Subcutaneous abdominal adipose tissue (tissue), 5 donors: ENCODE data around the gene C17orf114.
A peak's percentile ranks its signal among the peaks of the same experiment; 100 is the strongest.

Experiments used
- H3K27ac ChIP-seq: one replicate; pipeline ENCODE4 v1.7.0; 2013; ENCODE audit warnings: low read depth, mild to moderate bottlenecking, inconsistent platforms, low read length, moderate library complexity
- H3K27me3 ChIP-seq, 5 donors: one replicate each; pipeline ENCODE4 v1.7.0; 2013; ENCODE audit warnings: low read length in 5 of 5, inconsistent platforms in 1 of 5; ENCODE audit not compliant: control insufficient read depth in 5 of 5, insufficient read depth in 4 of 5
- H3K36me3 ChIP-seq, 5 donors: one replicate each; pipeline ENCODE4 v1.7.0; 2013; ENCODE audit warnings: low read length in 5 of 5; ENCODE audit not compliant: control insufficient read depth in 5 of 5, insufficient read depth in 5 of 5
- H3K4me1 ChIP-seq, 5 donors: one replicate each; pipeline ENCODE4 v1.7.0; 2013; ENCODE audit warnings: low read length in 5 of 5, mild to moderate bottlenecking in 3 of 5, moderate library complexity in 1 of 5; ENCODE audit not compliant: control insufficient read depth in 5 of 5, insufficient read depth in 5 of 5
- H3K4me3 ChIP-seq, 5 donors: one replicate each; pipeline ENCODE4 v1.7.0; 2013; ENCODE audit warnings: low read length in 5 of 5, low read depth in 1 of 5
- H3K9ac ChIP-seq, 5 donors: one replicate each; pipeline ENCODE4 v1.7.0; 2013; ENCODE audit warnings: low read length in 5 of 5, mild to moderate bottlenecking in 4 of 5, moderate library complexity in 3 of 5
- H3K9me3 ChIP-seq, 5 donors: one replicate each; pipeline ENCODE4 v1.7.0; 2013; ENCODE audit warnings: low read length in 5 of 5; ENCODE audit not compliant: control insufficient read depth in 5 of 5
- donor health status: healthy.
- donor health status: healthy.
- donor health status: healthy.
- donor health status: healthy.
- donor health status: healthy.

Gene C17orf114

GRCh38 chr17:4788807-4789700 is 13.1 kb downstream of the C17orf114 start, which contains the start of gene GLTPD2:
Gene GLTPD2, plus strand, starts transcription at chr17:4788964. Its CDS starts 48 bp downstream, at chr17:4789012.
- Histone ChIP-seq H3K27ac (peak within 1 kb of the TSS; percentile 63), H3K36me3 (no peaks in the 10 kb centered on the region), H3K4me3 (peak within 1 kb of the TSS in 4 of 5 donors; percentile 57 to 78 (median 76)), H3K9me3 (no peaks in the 10 kb centered on the region), H3K4me1 (peaks cover 7 to 55% (median 48%) of the 10 kb centered on the region in 5 donors), H3K27me3 (peaks cover 8 to 15% (median 13%) of the 10 kb centered on the region in 5 donors), H3K9ac (peak within 1 kb of the TSS in 4 of 5 donors; percentile 78 to 83 (median 81))

GRCh38 chr17:4788159-4788806 is 13.8 kb downstream of the C17orf114 start:
- H3K9me3 ChIP-seq = no peaks in the 10 kb centered on the region
- H3K27ac ChIP-seq = no peak overlapping the region
- no peaks in the 10 kb centered on the region for H3K36me3 ChIP-seq
- H3K4me1 ChIP-seq = peaks cover 7 to 55% (median 48%) of the 10 kb centered on the region in 5 donors
- peak overlapping the region in 3 of 5 donors; percentile 75 to 78 (median 77) for H3K4me3 ChIP-seq
- H3K9ac ChIP-seq = no peak overlapping the region
- H3K27me3 ChIP-seq = peaks cover 8 to 18% (median 15%) of the 10 kb centered on the region in 5 donors

- peaks cover 7 to 59% (median 48%) of the 10 kb centered on the region in 5 donors for H3K4me1 ChIP-seq
- no peaks in the 10 kb centered on the region for H3K9me3 ChIP-seq
- H3K4me3 ChIP-seq = peak overlapping the region in 4 of 5 donors; percentile 22 to 58 (median 52)
- no peak overlapping the region for H3K27ac ChIP-seq
- H3K9ac ChIP-seq = peak overlapping the region in 3 of 5 donors; percentile 32 to 53 (median 46)
- H3K27me3 ChIP-seq = peaks cover 19 to 30% (median 21%) of the 10 kb centered on the region in 5 donors
- no peaks in the 10 kb centered on the region for H3K36me3 ChIP-seq
Measured at GRCh38 chr17:4786516-4786915, 15.6 kb downstream of the C17orf114 start.

GRCh38 chr17:4786106-4786511 is 16.0 kb downstream of the C17orf114 start, which contains the start of gene VMO1:
Gene VMO1, minus strand, starts transcription at chr17:4786364. Its CDS starts 12 bp downstream, at chr17:4786352.
- peak within 1 kb of the TSS in 3 of 5 donors; percentile 32 to 53 (median 46) for H3K9ac ChIP-seq
- peaks cover 19 to 30% (median 21%) of the 10 kb centered on the region in 5 donors for H3K27me3 ChIP-seq
- H3K36me3 ChIP-seq = no peaks in the 10 kb centered on the region
- H3K27ac ChIP-seq = no peak within 1 kb of the TSS
- H3K9me3 ChIP-seq = no peaks in the 10 kb centered on the region
- H3K4me3 ChIP-seq = peak within 1 kb of the TSS; percentile 22 to 58 (median 51)
- peaks cover 7 to 59% (median 48%) of the 10 kb centered on the region in 5 donors for H3K4me1 ChIP-seq

GRCh38 chr17:4785311-4786105 is 16.6 kb downstream of the C17orf114 start:
- Histone ChIP-seq H3K4me3 (peak overlapping the region in 4 of 5 donors; percentile 37 to 58 (median 52)), H3K4me1 (peaks cover 4 to 55% (median 45%) of the 10 kb centered on the region in 5 donors), H3K27ac (no peak overlapping the region), H3K9ac (peak overlapping the region in 2 of 5 donors; percentile 22 to 46), H3K9me3 (no peaks in the 10 kb centered on the region), H3K27me3 (peaks cover 19 to 32% (median 21%) of the 10 kb centered on the region in 5 donors), H3K36me3 (no peaks in the 10 kb centered on the region)

GRCh38 chr17:4782652-4783051 is 19.5 kb downstream of the C17orf114 start:
- Histone ChIP-seq H3K4me3 (no peak overlapping the region), H3K9me3 (no peaks in the 10 kb centered on the region), H3K27ac (no peak overlapping the region), H3K9ac (no peak overlapping the region), H3K4me1 (peaks cover 2 to 31% (median 25%) of the 10 kb centered on the region in 5 donors), H3K27me3 (peaks cover 19 to 36% (median 21%) of the 10 kb centered on the region in 5 donors), H3K36me3 (no peaks in the 10 kb centered on the region)

- H3K27ac ChIP-seq = no peak overlapping the region
- no peaks in the 10 kb centered on the region for H3K36me3 ChIP-seq
Measured at GRCh38 chr17:4780325-4780955, 21.7 kb downstream of the C17orf114 start.

GRCh38 chr17:4777969-4778760 is 24.0 kb downstream of the C17orf114 start:
- H3K4me3 ChIP-seq = no peak overlapping the region
- no peak overlapping the region for H3K27ac ChIP-seq
- H3K4me1 ChIP-seq = peaks cover 0 to 4% (median 0%) of the 10 kb centered on the region in 5 donors
- no peaks in the 10 kb centered on the region for H3K36me3 ChIP-seq
- peaks cover 6 to 16% (median 10%) of the 10 kb centered on the region in 5 donors for H3K27me3 ChIP-seq
- H3K9ac ChIP-seq = no peak overlapping the region
- no peaks in the 10 kb centered on the region for H3K9me3 ChIP-seq

More at GRCh38 chr17:4780325-4780955, 21.7 kb downstream of the C17orf114 start:
- peaks cover 0 to 9% (median 4%) of the 10 kb centered on the region in 5 donors for H3K4me1 ChIP-seq
- no peak overlapping the region for H3K4me3 ChIP-seq
- peaks cover 10 to 26% (median 17%) of the 10 kb centered on the region in 5 donors for H3K27me3 ChIP-seq
- no peak overlapping the region for H3K9ac ChIP-seq
- H3K9me3 ChIP-seq = no peaks in the 10 kb centered on the region
